GM19328 (cell line): ENCODE results near the gene HOXD10.

ENCODE experiments used
- ATAC-seq: cut with Tn5 transposase; IDR thresholded peaks from one replicate; pipeline ENCODE4 v1.9.1; 2021; ENCODE audit warnings: mild to moderate bottlenecking, moderate library complexity; ENCODE audit not compliant: unreplicated experiment

HOXD10 gene

GRCh38 chr2:176105730-176106580 is 10.6 kb upstream of the HOXD10 start:
- ATAC-seq, result no peak

GRCh38 chr2:176106581-176107539 is 9.7 kb upstream of the HOXD10 start, which contains the start of gene HOXD11:
TSS of gene HOXD11 (plus strand) at chr2:176107280. CDS start at chr2:176107356, 76 bp downstream.
- ATAC-seq, result no peak

DNA sequence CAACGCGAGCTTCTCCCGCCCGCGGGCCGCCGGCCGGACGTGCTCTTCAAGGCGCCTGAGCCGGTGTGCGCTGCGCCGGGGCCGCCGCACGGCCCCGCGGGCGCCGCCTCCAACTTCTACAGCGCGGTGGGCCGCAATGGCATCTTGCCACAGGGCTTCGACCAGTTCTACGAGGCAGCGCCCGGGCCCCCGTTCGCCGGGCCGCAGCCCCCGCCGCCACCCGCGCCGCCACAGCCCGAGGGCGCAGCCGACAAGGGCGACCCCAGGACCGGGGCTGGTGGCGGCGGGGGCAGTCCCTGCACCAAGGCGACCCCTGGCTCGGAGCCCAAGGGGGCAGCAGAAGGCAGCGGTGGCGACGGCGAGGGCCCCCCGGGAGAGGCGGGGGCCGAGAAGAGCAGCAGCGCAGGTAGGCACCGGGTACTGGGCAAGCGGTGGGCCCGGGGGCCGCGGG is 8.8 kb upstream of the HOXD10 start:
- no peak for ATAC-seq

GRCh38 chr2:176109192-176109901 is 7.2 kb upstream of the HOXD10 start:
- ATAC-seq, result no peak

DNA sequence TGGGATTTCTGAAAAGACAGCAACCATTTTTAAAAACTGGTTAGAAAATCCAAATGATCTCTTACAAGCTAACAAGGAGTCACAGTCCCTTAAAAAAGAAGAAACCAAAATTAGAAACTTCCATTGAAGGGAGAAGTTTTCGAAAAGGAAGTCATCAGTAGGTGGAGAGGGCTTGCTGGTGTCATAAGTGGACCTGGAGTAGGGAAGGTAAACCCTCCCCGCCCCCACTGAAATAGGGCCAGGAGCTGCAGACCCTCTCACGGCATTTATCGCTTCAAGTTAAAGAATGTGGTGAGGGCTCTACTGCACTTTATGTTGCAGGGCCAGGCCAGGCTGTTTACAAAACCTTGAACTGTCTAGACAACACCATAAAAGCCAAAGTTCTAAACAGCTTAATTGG is 6.6 kb upstream of the HOXD10 start:
- ATAC-seq, result no peak

- no peak for ATAC-seq
Measured at GRCh38 chr2:176110415-176111308, 5.9 kb upstream of the HOXD10 start.

GRCh38 chr2:176111309-176111663 is 5.3 kb upstream of the HOXD10 start:
- ATAC-seq, result no peak

DNA sequence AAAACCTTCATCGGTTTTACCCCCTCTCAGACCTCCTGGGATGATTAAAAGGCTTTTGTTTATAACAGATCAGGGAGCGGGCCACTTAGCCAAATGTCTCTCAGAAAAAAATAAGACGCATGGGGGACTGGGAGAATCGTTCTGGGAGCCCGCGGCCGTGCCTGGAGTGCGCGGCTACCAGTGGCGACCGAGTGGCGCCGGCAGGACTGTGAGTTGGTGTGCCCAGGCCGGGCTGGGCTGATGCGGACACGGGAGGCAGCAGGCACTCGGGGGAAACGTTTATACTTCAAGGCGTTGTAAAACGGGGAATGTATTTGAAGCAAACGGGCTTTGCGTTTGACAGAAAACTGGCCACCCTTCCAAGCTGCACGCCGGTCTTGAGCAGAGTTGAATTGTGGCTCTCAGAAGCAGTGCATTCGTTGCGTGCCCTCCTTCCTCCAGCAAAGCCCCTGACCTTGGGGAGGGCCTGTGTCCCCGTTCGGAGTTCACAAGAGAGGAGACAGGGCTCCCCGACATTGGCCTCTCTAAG is 4.7 kb upstream of the HOXD10 start:
- ATAC-seq, result no peak

DNA sequence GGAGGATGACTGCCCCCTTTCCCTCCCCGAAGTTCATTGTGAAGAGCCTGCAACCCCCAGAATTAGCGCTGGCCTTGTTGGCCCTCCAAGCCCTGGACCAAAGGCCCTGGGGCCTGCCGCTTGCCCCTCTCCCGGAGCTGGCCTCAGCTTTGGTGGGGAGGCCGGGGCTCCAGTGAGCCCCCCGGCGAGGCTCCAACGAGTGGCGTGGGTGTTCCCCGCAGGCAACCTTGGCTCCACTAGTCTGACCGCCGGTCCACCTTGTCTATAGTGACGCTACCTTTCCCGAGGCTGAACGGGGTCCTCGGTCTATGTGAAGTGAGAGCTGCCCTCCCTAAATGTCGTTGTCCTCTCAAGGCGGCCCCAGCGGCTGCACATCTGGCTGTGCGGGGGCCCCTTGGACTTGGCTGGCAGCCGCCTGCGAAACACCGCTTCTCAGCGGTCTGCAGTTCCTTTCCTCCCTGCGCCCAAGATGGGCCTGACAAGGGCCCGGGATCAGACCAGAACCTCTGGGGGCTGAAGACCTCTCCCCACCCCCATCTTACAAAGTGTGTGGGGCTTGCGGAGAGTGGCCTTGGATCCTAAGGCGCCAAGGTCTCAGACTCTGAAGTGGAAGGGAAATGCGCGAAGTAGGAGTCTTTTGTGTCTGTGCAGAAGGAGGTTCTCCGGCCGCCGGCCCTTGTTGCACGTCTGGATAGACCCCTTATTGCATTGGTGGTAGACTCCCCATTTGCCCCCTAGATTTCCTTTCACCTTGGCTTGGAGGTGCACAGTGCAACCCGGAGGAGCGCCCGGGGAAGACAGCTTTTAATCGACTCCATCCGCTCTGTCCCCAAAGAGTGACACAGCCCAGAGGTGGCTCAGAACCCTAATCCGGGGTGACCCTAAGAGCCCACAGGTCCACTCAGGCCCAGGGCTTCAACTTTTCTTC is 3.9 kb upstream of the HOXD10 start:
- no peak for ATAC-seq

DNA sequence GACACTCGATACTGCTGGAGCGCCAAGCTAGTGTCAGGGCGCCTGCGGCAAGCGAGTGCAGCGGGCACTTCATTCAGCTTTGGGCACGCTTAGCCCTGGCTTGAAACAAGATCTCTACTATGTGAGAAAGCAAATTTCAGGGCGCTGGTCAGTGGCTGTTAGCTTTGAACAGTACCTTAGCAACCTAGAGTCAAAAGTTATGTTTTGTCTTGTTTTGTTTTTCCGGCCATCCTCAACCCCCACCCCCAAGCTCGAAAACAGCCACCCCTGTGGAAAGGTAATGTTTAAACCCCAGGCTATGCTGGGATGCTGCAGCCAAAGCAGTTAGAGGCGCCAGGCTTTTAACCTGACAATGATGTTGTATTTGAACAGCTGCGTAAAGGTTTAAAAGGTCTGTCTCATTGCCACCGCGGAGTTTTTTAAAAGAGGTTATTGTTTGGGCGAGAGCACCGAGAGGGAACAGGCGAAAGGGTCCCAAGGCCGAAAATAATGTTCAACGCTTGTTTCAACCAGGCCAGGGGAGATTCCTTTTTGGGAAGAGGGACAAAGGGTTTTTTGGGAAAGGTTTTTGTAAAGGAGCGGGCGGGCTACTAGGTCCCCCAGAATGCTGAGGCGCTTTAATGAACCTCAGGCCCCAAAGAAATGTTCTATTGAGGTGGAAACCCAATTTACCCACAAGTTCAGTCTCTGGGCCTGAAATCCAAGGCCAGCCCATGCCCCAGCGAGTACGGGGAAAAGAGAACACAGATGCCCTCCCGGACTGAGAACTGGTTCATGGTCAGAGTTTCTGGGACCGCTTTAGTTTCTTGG is 2.3 kb upstream of the HOXD10 start:
- no peak for ATAC-seq

DNA sequence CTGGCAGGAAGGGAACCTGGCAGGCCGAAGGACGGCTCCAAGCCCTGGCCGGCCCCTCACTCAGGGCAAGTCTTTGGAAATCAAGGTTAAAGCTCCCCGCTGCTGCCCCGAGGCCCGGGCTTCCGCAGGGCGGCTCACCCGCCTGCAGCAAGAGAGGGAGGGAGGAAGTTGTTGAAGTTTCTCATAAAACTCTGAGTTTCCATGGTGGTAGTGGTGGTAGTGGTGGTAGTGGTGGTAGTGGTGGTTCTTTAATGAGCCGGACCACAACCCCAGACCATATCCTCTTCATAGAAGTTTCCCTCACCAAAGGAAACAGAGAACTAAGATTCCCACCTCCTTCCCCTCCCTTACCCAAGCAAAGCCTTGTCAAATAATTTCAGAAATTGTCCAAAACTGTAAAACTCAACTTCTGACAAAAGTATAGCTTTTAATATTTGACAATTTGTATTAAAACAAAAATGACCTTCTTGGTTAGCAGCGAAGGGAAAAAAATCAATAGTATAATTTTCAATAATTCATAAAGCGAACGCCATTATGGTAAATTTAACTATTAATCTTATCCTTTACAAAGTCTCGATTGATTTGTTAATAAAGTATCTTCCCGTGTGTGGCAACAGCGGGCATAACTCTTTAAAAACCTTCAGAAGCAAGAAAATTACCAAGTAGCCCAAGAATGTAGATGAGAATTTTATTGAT is 1.5 kb upstream of the HOXD10 start:
- ATAC-seq, result no peak

DNA sequence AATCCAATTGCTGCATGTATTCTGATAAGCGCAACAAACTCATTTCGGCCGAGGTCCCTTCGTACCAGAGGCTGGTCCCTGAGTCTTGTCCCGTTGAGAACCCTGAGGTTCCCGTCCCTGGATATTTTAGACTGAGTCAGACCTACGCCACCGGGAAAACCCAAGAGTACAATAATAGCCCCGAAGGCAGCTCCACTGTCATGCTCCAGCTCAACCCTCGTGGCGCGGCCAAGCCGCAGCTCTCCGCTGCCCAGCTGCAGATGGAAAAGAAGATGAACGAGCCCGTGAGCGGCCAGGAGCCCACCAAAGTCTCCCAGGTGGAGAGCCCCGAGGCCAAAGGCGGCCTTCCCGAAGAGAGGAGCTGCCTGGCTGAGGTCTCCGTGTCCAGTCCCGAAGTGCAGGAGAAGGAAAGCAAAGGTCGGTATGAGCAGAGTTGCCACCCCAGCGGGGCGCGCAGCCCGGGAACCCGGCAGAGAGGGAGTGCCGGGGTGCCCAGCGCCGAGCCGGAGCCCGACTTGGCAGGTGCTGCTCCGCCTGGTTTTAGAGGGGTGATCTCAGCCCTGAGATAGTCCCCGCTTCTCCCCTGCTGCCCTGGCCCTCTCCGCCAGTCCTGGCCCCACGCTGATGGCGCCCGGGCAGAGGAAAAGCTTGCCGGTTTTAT is 714 bp downstream of the HOXD10 start:
- no peak for ATAC-seq

- no peak for ATAC-seq
Measured at GRCh38 chr2:176117823-176118371, 1.3 kb downstream of the HOXD10 start.

GRCh38 chr2:176118601-176119339 is 2.2 kb downstream of the HOXD10 start:
- no peak for ATAC-seq

DNA sequence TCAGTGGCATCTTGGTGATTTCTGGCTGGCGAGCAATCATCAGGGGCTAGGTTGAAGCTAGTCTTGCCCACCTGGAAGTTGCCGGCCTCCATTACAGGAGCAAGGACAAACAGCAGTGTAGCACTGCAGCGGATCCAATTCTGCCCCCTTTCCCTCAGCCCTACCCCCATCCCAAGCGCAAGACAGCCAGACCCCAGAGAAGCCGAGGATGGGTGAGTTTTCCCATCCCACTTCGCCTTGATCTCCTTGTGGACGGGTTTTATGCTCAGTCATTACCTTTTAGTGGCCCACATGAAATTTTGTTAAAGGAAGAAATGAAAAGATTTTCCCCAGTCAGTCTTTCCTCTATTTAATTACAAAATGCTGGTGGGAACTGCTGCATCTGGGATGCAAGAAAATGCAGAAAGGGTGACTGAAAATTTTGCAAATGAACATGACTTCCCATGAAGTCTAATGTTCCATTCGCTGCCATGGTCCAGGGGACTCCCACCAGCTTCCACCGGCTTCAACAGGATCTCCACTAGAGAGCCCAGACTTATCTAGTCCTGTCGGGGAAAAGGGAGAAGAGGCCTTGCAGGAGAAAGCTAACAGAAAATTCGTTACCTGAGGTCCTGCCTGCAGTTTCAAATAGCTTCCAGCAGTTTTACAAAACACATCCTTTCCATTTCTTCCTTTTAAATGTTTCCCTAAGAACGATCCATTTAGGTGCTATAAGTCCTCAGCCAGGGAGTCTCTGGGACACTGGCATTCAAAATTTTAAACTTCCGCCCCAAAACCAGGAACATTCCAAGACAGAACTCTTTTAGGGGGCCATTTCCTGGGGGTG is 4.0 kb downstream of the HOXD10 start:
- no peak for ATAC-seq
